Naive B cell (primary cell): ENCODE measurements around the gene PCBP3. TPM values are rescaled to one million over a fixed set of nuclear protein-coding genes. Genes with fewer than 3 reads are reported as not detected.
"Not testable (repeated sequence)": the region's sequence is repeated elsewhere in the genome, so short reads cannot be mapped to it uniquely, and the experiment has no call there.

Source experiments
- ATAC-seq, 2 donors: fragments of 150-1000 bp; cut with Tn5 transposase; 2 replicates each; pipeline ENCODE4 v1.10.0; 2021; ENCODE audit warnings: low read depth in 2 of 2, mild to moderate bottlenecking in 2 of 2, moderate library complexity in 2 of 2
- DNase-seq: peaks from one replicate; pipeline ENCODE4 v3.0.0; 2022
- H3K27ac Mint-ChIP-seq, 6 donors: one replicate each; pipeline ENCODE4 v1.8.0; 2020 to 2022; ENCODE audit warnings: mild to moderate bottlenecking in 6 of 6, mixed read lengths in 6 of 6, moderate library complexity in 5 of 6, inconsistent platforms in 2 of 6
- H3K27me3 Mint-ChIP-seq, 3 donors: one replicate each; pipeline ENCODE4 v1.8.0; 2021 to 2022; ENCODE audit warnings: mixed read lengths in 3 of 3, mild to moderate bottlenecking in 1 of 3
- H3K36me3 Mint-ChIP-seq, 2 donors: one replicate each; pipeline ENCODE4 v1.8.0; 2020 to 2022; ENCODE audit warnings: mixed read lengths in 2 of 2, inconsistent platforms in 1 of 2, mild to moderate bottlenecking in 1 of 2
- H3K4me1 Mint-ChIP-seq, 3 donors: one replicate each; pipeline ENCODE4 v1.8.0; 2020 to 2022; ENCODE audit warnings: mixed read lengths in 3 of 3, inconsistent platforms in 1 of 3, mild to moderate bottlenecking in 1 of 3, moderate library complexity in 1 of 3
- H3K4me3 Mint-ChIP-seq, 8 donors: one replicate each; pipeline ENCODE4 v1.8.0; 2020 to 2022; ENCODE audit warnings: mild to moderate bottlenecking in 8 of 8, mixed read lengths in 8 of 8, moderate library complexity in 8 of 8, inconsistent platforms in 2 of 8
- H3K9me3 Mint-ChIP-seq, 7 donors: one replicate each; pipeline ENCODE4 v1.8.0; 2020 to 2022; ENCODE audit warnings: mixed read lengths in 7 of 7, mild to moderate bottlenecking in 5 of 7, inconsistent platforms in 2 of 7, moderate library complexity in 1 of 7
- polyA plus RNA-seq, 6 donors: library from polyadenylated mRNA; unstranded; fragments of 300-500 nt; fragmentation: Illumina TruSeq; gene quantifications; one replicate each; pipeline ENCODE4 v1.2.3, GENCODE V29; 2021; ENCODE audit warnings: low read depth in 6 of 6

The PCBP3 gene
- polyA plus RNA-seq, 6 donors from 2014 or later = 0.60 to 1.5 (median 0.93) TPM; not detected in 2

- no peaks in the 10 kb centered on the region for H3K9me3 Mint-ChIP-seq
- no peaks in the 10 kb centered on the region for H3K4me1 Mint-ChIP-seq
- H3K27me3 Mint-ChIP-seq = peaks cover 11 to 43% (median 27%) of the 10 kb centered on the region in 3 donors
- DNase-seq = no peak
- no peak overlapping the region for H3K4me3 Mint-ChIP-seq
- H3K36me3 Mint-ChIP-seq = peaks cover 0 to 4% of the 10 kb centered on the region in 2 donors
- ATAC-seq = no peak
- no peak overlapping the region for H3K27ac Mint-ChIP-seq
These were observed 204.3 kb downstream of the PCBP3 start for GRCh38 chr21:45847870-45848269.

- peaks cover 0 to 4% of the 10 kb centered on the region in 2 donors for H3K36me3 Mint-ChIP-seq
- no peak for ATAC-seq
- H3K27me3 Mint-ChIP-seq = peaks cover 11 to 48% (median 30%) of the 10 kb centered on the region in 3 donors
- no peaks in the 10 kb centered on the region for H3K4me1 Mint-ChIP-seq
- no peak overlapping the region for H3K27ac Mint-ChIP-seq
- no peak for DNase-seq
- H3K9me3 Mint-ChIP-seq = no peaks in the 10 kb centered on the region
- H3K4me3 Mint-ChIP-seq = no peak overlapping the region
These were observed 204.8 kb downstream of the PCBP3 start for GRCh38 chr21:45848331-45848730.

- Mint-ChIP-seq H3K4me1 (no peaks in the 10 kb centered on the region), H3K36me3 (peaks cover 0 to 4% of the 10 kb centered on the region in 2 donors), H3K27ac (no peak overlapping the region), H3K4me3 (no peak overlapping the region), H3K27me3 (peaks cover 11 to 53% (median 34%) of the 10 kb centered on the region in 3 donors), H3K9me3 (no peaks in the 10 kb centered on the region)
- ATAC-seq = no peak
- DNase-seq = no peak
These were observed 205.3 kb downstream of the PCBP3 start for GRCh38 chr21:45848805-45849204.

- peaks cover 0 to 4% of the 10 kb centered on the region in 2 donors for H3K36me3 Mint-ChIP-seq
- peaks cover 16 to 60% (median 38%) of the 10 kb centered on the region in 3 donors for H3K27me3 Mint-ChIP-seq
- ATAC-seq (no peak), DNase-seq (no peak)
- H3K27ac Mint-ChIP-seq = no peak overlapping the region
- H3K4me3 Mint-ChIP-seq = no peak overlapping the region
- H3K9me3 Mint-ChIP-seq = no peaks in the 10 kb centered on the region
- H3K4me1 Mint-ChIP-seq = no peaks in the 10 kb centered on the region
These were observed 206.1 kb downstream of the PCBP3 start for GRCh38 chr21:45849651-45850050.

GRCh38 chr21:45850181-45850580 lies 206.7 kb downstream of the PCBP3 start:
- Mint-ChIP-seq H3K27me3 (peaks cover 17 to 64% (median 40%) of the 10 kb centered on the region in 3 donors), H3K4me1 (no peaks in the 10 kb centered on the region), H3K4me3 (no peak overlapping the region), H3K9me3 (no peaks in the 10 kb centered on the region), H3K36me3 (peaks cover 0 to 4% of the 10 kb centered on the region in 2 donors), H3K27ac (no peak overlapping the region)
- DNase-seq (no peak), ATAC-seq (no peak)

GRCh38 chr21:45852386-45852785 lies 208.9 kb downstream of the PCBP3 start:
- H3K36me3 Mint-ChIP-seq, H3K4me1 Mint-ChIP-seq, DNase-seq, ATAC-seq, H3K9me3 Mint-ChIP-seq, H3K4me3 Mint-ChIP-seq, H3K27ac Mint-ChIP-seq: not testable (repeated sequence)
- peaks cover 17 to 55% (median 40%) of the 10 kb centered on the region in 3 donors for H3K27me3 Mint-ChIP-seq

GRCh38 chr21:45852886-45853400 lies 209.4 kb downstream of the PCBP3 start:
- Mint-ChIP-seq H3K4me3 (no peak overlapping the region), H3K27ac (no peak overlapping the region), H3K27me3 (peaks cover 15 to 50% (median 40%) of the 10 kb centered on the region in 3 donors), H3K36me3 (peaks cover 0 to 4% of the 10 kb centered on the region in 2 donors), H3K9me3 (no peaks in the 10 kb centered on the region), H3K4me1 (no peaks in the 10 kb centered on the region)
- ATAC-seq = no peak
- no peak for DNase-seq

GRCh38 chr21:45853703-45854342 lies 210.3 kb downstream of the PCBP3 start:
- peaks cover 0 to 4% of the 10 kb centered on the region in 2 donors for H3K36me3 Mint-ChIP-seq
- no peak for ATAC-seq
- no peaks in the 10 kb centered on the region for H3K4me1 Mint-ChIP-seq
- H3K4me3 Mint-ChIP-seq = no peak overlapping the region
- H3K27me3 Mint-ChIP-seq = peaks cover 13 to 45% (median 40%) of the 10 kb centered on the region in 3 donors
- no peak for DNase-seq
- no peaks in the 10 kb centered on the region for H3K9me3 Mint-ChIP-seq
- no peak overlapping the region for H3K27ac Mint-ChIP-seq

GRCh38 chr21:45854690-45855247 lies 211.2 kb downstream of the PCBP3 start:
- no peak for ATAC-seq
- Mint-ChIP-seq H3K36me3 (peaks cover 0 to 4% of the 10 kb centered on the region in 2 donors), H3K27ac (no peak overlapping the region), H3K9me3 (no peaks in the 10 kb centered on the region), H3K27me3 (peaks cover 12 to 42% (median 38%) of the 10 kb centered on the region in 3 donors), H3K4me1 (no peaks in the 10 kb centered on the region), H3K4me3 (peak overlapping the region in 1 of 8 donors; percentile 22)
- no peak for DNase-seq

- H3K27ac Mint-ChIP-seq = peak overlapping the region in 1 of 6 donors; percentile 56
- H3K4me3 Mint-ChIP-seq = peak overlapping the region in 1 of 8 donors; percentile 22
- no peaks in the 10 kb centered on the region for H3K9me3 Mint-ChIP-seq
- DNase-seq = no peak
- ATAC-seq = no peak
- peaks cover 0 to 4% of the 10 kb centered on the region in 2 donors for H3K36me3 Mint-ChIP-seq
- H3K4me1 Mint-ChIP-seq = no peaks in the 10 kb centered on the region
- H3K27me3 Mint-ChIP-seq = peaks cover 6 to 36% (median 32%) of the 10 kb centered on the region in 3 donors
These were observed 211.8 kb downstream of the PCBP3 start for GRCh38 chr21:45855248-45855811.

- Mint-ChIP-seq H3K4me1 (no peaks in the 10 kb centered on the region), H3K36me3 (peaks cover 0 to 4% of the 10 kb centered on the region in 2 donors), H3K27me3 (peaks cover 6 to 31% (median 27%) of the 10 kb centered on the region in 3 donors), H3K9me3 (no peaks in the 10 kb centered on the region), H3K27ac (no peak overlapping the region), H3K4me3 (no peak overlapping the region)
- DNase-seq (no peak), ATAC-seq (no peak)
These were observed 212.9 kb downstream of the PCBP3 start for GRCh38 chr21:45856442-45856841.

GRCh38 chr21:45856906-45857305 lies 213.4 kb downstream of the PCBP3 start:
- no peaks in the 10 kb centered on the region for H3K4me1 Mint-ChIP-seq
- no peaks in the 10 kb centered on the region for H3K9me3 Mint-ChIP-seq
- H3K27ac Mint-ChIP-seq = no peak overlapping the region
- peaks cover 6 to 33% (median 23%) of the 10 kb centered on the region in 3 donors for H3K27me3 Mint-ChIP-seq
- H3K36me3 Mint-ChIP-seq = peaks cover 0 to 4% of the 10 kb centered on the region in 2 donors
- ATAC-seq (no peak), DNase-seq (no peak)
- H3K4me3 Mint-ChIP-seq = no peak overlapping the region

- peaks cover 0 to 3% (median 0%) of the 10 kb centered on the region in 3 donors for H3K4me1 Mint-ChIP-seq
- ATAC-seq (no peak), DNase-seq (no peak)
- no peak overlapping the region for H3K27ac Mint-ChIP-seq
- H3K4me3 Mint-ChIP-seq = no peak overlapping the region
- H3K9me3 Mint-ChIP-seq = no peaks in the 10 kb centered on the region
- peaks cover 6 to 28% (median 21%) of the 10 kb centered on the region in 3 donors for H3K27me3 Mint-ChIP-seq
- peaks cover 0 to 1% of the 10 kb centered on the region in 2 donors for H3K36me3 Mint-ChIP-seq
These were observed 214.2 kb downstream of the PCBP3 start for GRCh38 chr21:45857761-45858160.

GRCh38 chr21:45858180-45858579 lies 214.7 kb downstream of the PCBP3 start:
- DNase-seq (no peak), ATAC-seq (no peak)
- H3K4me3 Mint-ChIP-seq = no peak overlapping the region

More at GRCh38 chr21:45858180-45858579, 214.7 kb downstream of the PCBP3 start:
- H3K27me3 Mint-ChIP-seq = peaks cover 6 to 24% (median 17%) of the 10 kb centered on the region in 3 donors
- peaks cover 0 to 3% (median 0%) of the 10 kb centered on the region in 3 donors for H3K4me1 Mint-ChIP-seq
- no peak overlapping the region for H3K27ac Mint-ChIP-seq
- no peaks in the 10 kb centered on the region for H3K9me3 Mint-ChIP-seq
- H3K36me3 Mint-ChIP-seq = no peaks in the 10 kb centered on the region
